Loucy (cell line): ENCODE results near the gene FGF14.

Experiments used
- H2AFZ ChIP-seq: fragments of 200-600 bp; sonication (generic); 2 replicates; pipeline ENCODE4 v1.6.0; 2016; ENCODE audit warnings: antibody characterized with exemption, mild to moderate bottlenecking, low read length, moderate library complexity
- H3F3A ChIP-seq: fragments of 200-600 bp; 2 replicates; pipeline ENCODE4 v1.6.0; 2016; ENCODE audit warnings: antibody characterized with exemption, low read depth, mild to moderate bottlenecking
- H3K27me3 ChIP-seq: fragments of 200-600 bp; sonication (generic); 2 replicates; pipeline ENCODE4 v1.6.1; 2014; ENCODE audit warnings: low read length, mild to moderate bottlenecking; ENCODE audit not compliant: insufficient read depth, poor library complexity, severe bottlenecking
- H3K36me3 ChIP-seq: fragments of 200-600 bp; sonication (generic); 2 replicates; pipeline ENCODE4 v1.6.1; 2016; ENCODE audit warnings: low read length; ENCODE audit not compliant: insufficient read depth
- H3K4me1 ChIP-seq: fragments of 200-600 bp; sonication (generic); 2 replicates; pipeline ENCODE4 v1.5.1; 2014; ENCODE audit warnings: low read length, mild to moderate bottlenecking; ENCODE audit not compliant: insufficient read depth, poor library complexity, severe bottlenecking
- H3K4me2 ChIP-seq: fragments of 200-600 bp; sonication (generic); 2 replicates; pipeline ENCODE4 v1.6.0; 2014; ENCODE audit warnings: antibody characterized with exemption, low read length, low read depth, mild to moderate bottlenecking; ENCODE audit not compliant: poor library complexity, severe bottlenecking
- H3K4me3 ChIP-seq: fragments of 200-600 bp; sonication (generic); 2 replicates; pipeline ENCODE4 v1.5.1; 2014; ENCODE audit warnings: low read length, mild to moderate bottlenecking, mixed read lengths; ENCODE audit not compliant: poor library complexity, severe bottlenecking
- H3K79me2 ChIP-seq: fragments of 200-600 bp; sonication (generic); 2 replicates; pipeline ENCODE4 v1.6.1; 2014; ENCODE audit warnings: low read length; ENCODE audit not compliant: insufficient read depth
- H3K9ac ChIP-seq: fragments of 200-600 bp; sonication (generic); 2 replicates; pipeline ENCODE4 v1.6.0; 2014; ENCODE audit warnings: mild to moderate bottlenecking, low read depth, low read length, moderate library complexity; ENCODE audit not compliant: poor library complexity, severe bottlenecking
- H3K9me2 ChIP-seq: fragments of 200-600 bp; sonication (generic); replicated peaks from 2 replicates; pipeline ENCODE4 v1.6.1; 2016; ENCODE audit warnings: low read depth, low read length, mixed read lengths
- H3K9me3 ChIP-seq: fragments of 200-600 bp; sonication (generic); 2 replicates; pipeline ENCODE4 v1.6.1; 2014; ENCODE audit warnings: mild to moderate bottlenecking, antibody characterized with exemption, low read length, low read depth; ENCODE audit not compliant: insufficient read depth
- H4K20me1 ChIP-seq: fragments of 200-600 bp; sonication (generic); 2 replicates; pipeline ENCODE4 v1.6.0; 2014; ENCODE audit warnings: antibody characterized with exemption, low read length, mild to moderate bottlenecking; ENCODE audit not compliant: insufficient read depth, poor library complexity, severe bottlenecking
- CTCF ChIP-seq: fragments of 200-600 bp; sonication (generic); conservative IDR thresholded peaks from 2 replicates; pipeline ENCODE4 v1.5.1; 2014; ENCODE audit warnings: mild to moderate bottlenecking, antibody characterized with exemption, low read length
- EZH2phosphoT487 ChIP-seq: fragments of 200-600 bp; IDR thresholded peaks from 2 replicates; pipeline ENCODE4 v1.6.1; 2018; ENCODE audit warnings: antibody characterized with exemption, mild to moderate bottlenecking, moderate library complexity, borderline replicate concordance

The FGF14 gene

GRCh38 chr13:102298051-102298450, 103.8 kb downstream of the FGF14 start:
- no peak overlapping the region for H3K9ac ChIP-seq
- H3K27me3 ChIP-seq = no peaks in the 10 kb centered on the region
- TF ChIP-seq CTCF (no peak), EZH2phosphoT487 (no peak)
- H3K36me3 ChIP-seq = no peaks in the 10 kb centered on the region
- no peaks in the 10 kb centered on the region for H3K4me1 ChIP-seq
- H3K79me2 ChIP-seq = no peaks in the 10 kb centered on the region
- H3K4me3 ChIP-seq = no peak overlapping the region
- no peak overlapping the region for H3K4me2 ChIP-seq
- H3K9me3 ChIP-seq = no peaks in the 10 kb centered on the region
- H4K20me1 ChIP-seq = no peaks in the 10 kb centered on the region
- no peak overlapping the region for H2AFZ ChIP-seq
- no peaks in the 10 kb centered on the region for H3K9me2 ChIP-seq
- H3F3A ChIP-seq = no peaks in the 10 kb centered on the region

GRCh38 chr13:102295316-102296048, 106.4 kb downstream of the FGF14 start:
- Histone ChIP-seq H3K4me1 (no peaks in the 10 kb centered on the region), H3K79me2 (no peaks in the 10 kb centered on the region), H2AFZ (no peak overlapping the region), H3K4me2 (no peak overlapping the region), H3K9ac (no peak overlapping the region), H3K4me3 (no peak overlapping the region), H4K20me1 (no peaks in the 10 kb centered on the region), H3K27me3 (no peaks in the 10 kb centered on the region), H3K9me3 (no peaks in the 10 kb centered on the region), H3F3A (no peaks in the 10 kb centered on the region), H3K36me3 (no peaks in the 10 kb centered on the region), H3K9me2 (no peaks in the 10 kb centered on the region)
- TF ChIP-seq EZH2phosphoT487 = no peak
- TF ChIP-seq CTCF = no peak

- Histone ChIP-seq H3K4me2 (no peak overlapping the region), H2AFZ (no peak overlapping the region), H3F3A (no peaks in the 10 kb centered on the region), H3K9me3 (no peaks in the 10 kb centered on the region), H3K79me2 (no peaks in the 10 kb centered on the region), H3K9ac (no peak overlapping the region), H3K27me3 (no peaks in the 10 kb centered on the region), H4K20me1 (no peaks in the 10 kb centered on the region), H3K9me2 (no peaks in the 10 kb centered on the region), H3K36me3 (no peaks in the 10 kb centered on the region), H3K4me1 (no peaks in the 10 kb centered on the region), H3K4me3 (no peak overlapping the region)
- TF ChIP-seq CTCF (no peak), EZH2phosphoT487 (no peak)
Observed at GRCh38 chr13:102294407-102295018, 107.3 kb downstream of the FGF14 start.
